Effector memory CD4-positive, alpha-beta T cell (primary cell): ENCODE results near the gene ACAP3.

ENCODE experiments used
- DNase-seq, 3 donors: peaks; one replicate each; pipeline ENCODE4 v3.0.0-alpha.2; 2020
- H3K27ac ChIP-seq: 2 replicates; pipeline ENCODE4 v1.7.0; 2013; ENCODE audit warnings: mild to moderate bottlenecking, low read length, moderate library complexity; ENCODE audit not compliant: insufficient read depth, poor library complexity, severe bottlenecking
- H3K27me3 ChIP-seq: replicated peaks from 2 replicates; pipeline ENCODE4 v1.7.0; 2013; ENCODE audit warnings: mild to moderate bottlenecking, low read length; ENCODE audit not compliant: insufficient read depth, control insufficient read depth, poor library complexity, severe bottlenecking
- H3K36me3 ChIP-seq: 2 replicates; pipeline ENCODE4 v1.7.0; 2013; ENCODE audit warnings: mild to moderate bottlenecking, low read length, moderate library complexity; ENCODE audit not compliant: control insufficient read depth, insufficient read depth
- H3K4me1 ChIP-seq: 2 replicates; pipeline ENCODE4 v1.7.0; 2013; ENCODE audit warnings: low read length, mild to moderate bottlenecking; ENCODE audit not compliant: control insufficient read depth, insufficient read depth, poor library complexity, severe bottlenecking
- H3K4me3 ChIP-seq: 2 replicates; pipeline ENCODE4 v1.7.0; 2013; ENCODE audit warnings: low read length, low read depth, mild to moderate bottlenecking; ENCODE audit not compliant: insufficient read depth, poor library complexity, severe bottlenecking
- H3K9me3 ChIP-seq: 2 replicates; pipeline ENCODE4 v1.7.0; 2013; ENCODE audit warnings: mild to moderate bottlenecking, low read length, moderate library complexity; ENCODE audit not compliant: control insufficient read depth

Gene ACAP3

GRCh38 chr1:1284221-1285101 lies 23.3 kb downstream of the ACAP3 start:
- Histone ChIP-seq H3K9me3 (no peaks in the 10 kb centered on the region), H3K4me3 (no peak overlapping the region), H3K27ac (no peak overlapping the region), H3K27me3 (no peaks in the 10 kb centered on the region), H3K36me3 (no peaks in the 10 kb centered on the region), H3K4me1 (no peaks in the 10 kb centered on the region)
- no peak for DNase-seq

- Histone ChIP-seq H3K27me3 (no peaks in the 10 kb centered on the region), H3K9me3 (no peaks in the 10 kb centered on the region), H3K4me3 (no peak overlapping the region), H3K4me1 (no peaks in the 10 kb centered on the region), H3K27ac (no peak overlapping the region), H3K36me3 (no peaks in the 10 kb centered on the region)
- DNase-seq = no peak
Measured at GRCh38 chr1:1283821-1284220, 23.9 kb downstream of the ACAP3 start.

- no peaks in the 10 kb centered on the region for H3K36me3 ChIP-seq
- no peak overlapping the region for H3K4me3 ChIP-seq
- no peak overlapping the region for H3K27ac ChIP-seq
- no peaks in the 10 kb centered on the region for H3K9me3 ChIP-seq
- no peak for DNase-seq
- H3K27me3 ChIP-seq = no peaks in the 10 kb centered on the region
- H3K4me1 ChIP-seq = no peaks in the 10 kb centered on the region
Measured at GRCh38 chr1:1282998-1283397, 24.7 kb downstream of the ACAP3 start.

- Histone ChIP-seq H3K4me3 (no peak overlapping the region), H3K27ac (no peak overlapping the region), H3K36me3 (no peaks in the 10 kb centered on the region), H3K9me3 (no peaks in the 10 kb centered on the region), H3K4me1 (no peaks in the 10 kb centered on the region), H3K27me3 (no peaks in the 10 kb centered on the region)
- DNase-seq = no peak
Measured at GRCh38 chr1:1281533-1282321, 26.0 kb downstream of the ACAP3 start.

GRCh38 chr1:1280782-1281481 lies 26.8 kb downstream of the ACAP3 start:
- Histone ChIP-seq H3K4me1 (no peaks in the 10 kb centered on the region), H3K27me3 (no peaks in the 10 kb centered on the region), H3K36me3 (no peaks in the 10 kb centered on the region), H3K4me3 (no peak overlapping the region), H3K9me3 (no peaks in the 10 kb centered on the region), H3K27ac (no peak overlapping the region)
- no peak for DNase-seq

DNA sequence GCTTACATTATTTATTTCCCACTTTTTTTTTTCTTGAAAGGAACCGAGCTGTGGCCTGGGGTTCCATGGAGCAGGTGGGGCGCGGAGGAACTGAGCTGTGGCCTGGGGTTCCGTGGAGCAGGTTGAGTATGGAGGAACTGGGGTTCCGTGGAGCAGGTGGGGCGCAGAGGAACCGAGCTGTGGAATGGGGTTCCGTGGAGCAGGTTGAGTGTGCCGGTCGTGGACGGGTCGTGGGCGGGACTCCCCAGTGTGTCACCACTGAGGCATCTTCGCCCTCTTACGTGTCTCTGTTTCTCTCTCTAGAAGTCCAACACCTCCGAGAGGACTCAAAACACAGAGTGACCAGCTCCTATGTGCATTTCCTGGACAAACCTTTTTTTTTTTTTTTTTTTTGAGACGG lies 28.7 kb downstream of the ACAP3 start:
- no peak for DNase-seq
- Histone ChIP-seq H3K9me3 (no peaks in the 10 kb centered on the region), H3K27me3 (no peaks in the 10 kb centered on the region), H3K36me3 (no peaks in the 10 kb centered on the region), H3K4me3 (no peak overlapping the region), H3K27ac (no peak overlapping the region), H3K4me1 (peaks cover 4% of the 10 kb centered on the region)

DNA sequence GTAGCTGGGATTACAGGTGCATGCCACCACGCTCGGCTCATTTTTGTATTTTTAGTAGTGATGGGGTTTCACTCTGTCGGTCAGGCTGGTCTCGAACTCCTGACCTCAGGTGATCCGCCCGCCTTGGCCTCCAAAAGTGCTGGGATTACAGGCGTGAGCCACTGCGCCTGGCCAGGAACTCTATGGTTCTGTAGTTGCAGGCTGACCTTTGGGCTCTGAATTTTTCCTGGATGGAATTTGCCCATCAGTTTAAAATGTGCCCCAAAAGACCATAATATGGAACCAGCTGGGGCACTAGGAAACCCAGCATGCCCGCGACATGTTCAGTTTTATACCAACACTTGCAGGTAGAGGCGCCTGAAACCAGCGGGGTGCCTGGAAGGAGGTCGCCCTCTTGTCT lies 29.1 kb downstream of the ACAP3 start:
- no peak for DNase-seq
- Histone ChIP-seq H3K36me3 (no peaks in the 10 kb centered on the region), H3K27me3 (no peaks in the 10 kb centered on the region)

DNA sequence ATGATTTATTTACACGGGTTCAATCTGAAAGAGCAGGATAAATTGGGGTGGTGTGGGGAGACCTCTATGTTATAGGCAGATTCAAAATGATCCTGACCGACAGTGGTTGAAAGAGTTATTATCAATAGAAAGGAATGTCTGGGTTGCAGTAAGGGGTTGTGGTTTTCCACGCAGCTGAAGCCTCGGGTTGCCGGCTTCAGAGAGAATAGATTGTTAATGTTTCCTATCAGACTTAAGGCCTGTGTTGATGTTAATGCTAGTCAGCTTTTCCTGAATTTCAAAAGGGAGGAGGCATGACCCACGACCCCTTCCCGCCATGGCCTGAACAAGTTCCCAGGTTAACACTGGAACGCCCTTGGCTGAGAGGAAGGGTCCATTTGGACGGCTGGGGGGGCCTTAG lies 31.9 kb downstream of the ACAP3 start:
- H3K9me3 ChIP-seq = no peaks in the 10 kb centered on the region
- peaks cover 24% of the 10 kb centered on the region for H3K4me1 ChIP-seq
- H3K36me3 ChIP-seq = no peaks in the 10 kb centered on the region
- DNase-seq = no peak
- no peak overlapping the region for H3K4me3 ChIP-seq
- no peaks in the 10 kb centered on the region for H3K27me3 ChIP-seq
- H3K27ac ChIP-seq = no peak overlapping the region

More for the DNA sequence above, 29.1 kb downstream of the ACAP3 start:
- Histone ChIP-seq H3K27ac (no peak overlapping the region), H3K4me1 (peaks cover 5% of the 10 kb centered on the region), H3K9me3 (no peaks in the 10 kb centered on the region), H3K4me3 (no peak overlapping the region)

DNA sequence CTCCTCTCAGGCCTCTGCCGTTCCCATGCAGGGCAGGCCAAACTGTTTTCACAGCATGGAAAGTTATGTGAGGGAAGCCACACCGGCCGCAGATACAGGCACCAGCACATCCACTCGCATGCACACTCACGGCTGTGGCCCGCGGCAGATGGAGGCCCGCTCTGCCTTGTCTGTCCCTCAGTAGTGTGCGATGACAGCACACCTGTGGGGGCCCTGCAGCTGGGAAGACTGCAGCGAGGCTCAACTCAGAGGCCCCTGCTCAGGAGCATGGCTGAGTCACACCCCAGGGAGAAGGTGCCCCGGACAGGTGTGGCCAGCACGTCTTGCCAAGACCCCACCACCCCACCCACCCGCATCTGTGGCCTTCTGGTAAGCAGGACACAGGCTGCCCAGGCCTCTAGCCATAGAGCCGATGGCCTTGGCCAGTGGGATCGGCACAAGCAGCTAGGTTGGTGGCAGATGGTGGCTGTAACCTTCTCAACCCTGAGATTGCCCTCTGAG lies 32.7 kb downstream of the ACAP3 start:
- Histone ChIP-seq H3K4me3 (no peak overlapping the region), H3K36me3 (no peaks in the 10 kb centered on the region), H3K27ac (no peak overlapping the region), H3K27me3 (no peaks in the 10 kb centered on the region), H3K9me3 (no peaks in the 10 kb centered on the region), H3K4me1 (peaks cover 27% of the 10 kb centered on the region)
- no peak for DNase-seq
